Endodermal cell (in vitro differentiated cells): ENCODE results near the gene ZBTB22. TPM values are rescaled to one million over a fixed set of nuclear protein-coding genes. Genes with fewer than 3 reads are reported as not detected.
A peak's percentile ranks its signal among the peaks of the same experiment; 100 is the strongest.
"Not testable (repeated sequence)": the region's sequence is repeated elsewhere in the genome, so short reads cannot be mapped to it uniquely, and the experiment has no call there.

ENCODE experiments used
- DNase-seq: peaks from one replicate; pipeline ENCODE4 v3.0.0-alpha.2; 2017
- H3K27ac ChIP-seq: 2 replicates; pipeline ENCODE4 v1.5.1; 2013; ENCODE audit warnings: mild to moderate bottlenecking, low read depth, low read length, moderate library complexity
- H3K27me3 ChIP-seq: 2 replicates; pipeline ENCODE4 v1.6.1; 2013; ENCODE audit warnings: mild to moderate bottlenecking, low read length, moderate library complexity; ENCODE audit not compliant: insufficient read depth, control insufficient read depth, poor library complexity, severe bottlenecking
- H3K36me3 ChIP-seq: 2 replicates; pipeline ENCODE4 v1.7.0; 2013; ENCODE audit warnings: mild to moderate bottlenecking, low read length, moderate library complexity; ENCODE audit not compliant: control insufficient read depth, insufficient read depth
- H3K4me1 ChIP-seq: one replicate; pipeline ENCODE4 v1.7.0; 2013; ENCODE audit warnings: low read length; ENCODE audit not compliant: control insufficient read depth, insufficient read depth
- H3K4me3 ChIP-seq: 2 replicates; pipeline ENCODE4 v1.5.1; 2013; ENCODE audit warnings: mild to moderate bottlenecking, low read length, moderate library complexity
- H3K9ac ChIP-seq: 2 replicates; pipeline ENCODE4 v1.6.1; 2013; ENCODE audit warnings: mild to moderate bottlenecking, low read length, moderate library complexity; ENCODE audit not compliant: poor library complexity, severe bottlenecking; ENCODE audit errors: extremely low read depth
- H3K9me3 ChIP-seq: 2 replicates; pipeline ENCODE4 v1.6.1; 2013; ENCODE audit warnings: mild to moderate bottlenecking, low read length, moderate library complexity; ENCODE audit not compliant: control insufficient read depth
- H3K27ac Mint-ChIP-seq: 2 replicates; pipeline ENCODE4 v1.8.0; 2020; ENCODE audit warnings: mixed read lengths
- H3K27me3 Mint-ChIP-seq: 2 replicates; pipeline ENCODE4 v1.8.0; 2021; ENCODE audit warnings: mild to moderate bottlenecking, mixed read lengths; ENCODE audit not compliant: insufficient read depth
- H3K36me3 Mint-ChIP-seq: 2 replicates; pipeline ENCODE4 v1.8.0; 2020; ENCODE audit warnings: low read depth, mixed read lengths
- H3K4me1 Mint-ChIP-seq: 2 replicates; pipeline ENCODE4 v1.8.0; 2020; ENCODE audit warnings: mixed read lengths
- H3K4me3 Mint-ChIP-seq: 2 replicates; pipeline ENCODE4 v1.8.0; 2020; ENCODE audit warnings: mild to moderate bottlenecking, moderate library complexity, mixed read lengths
- H3K9me3 Mint-ChIP-seq: 2 replicates; pipeline ENCODE4 v1.8.0; 2020; ENCODE audit warnings: mild to moderate bottlenecking, mixed read lengths
- CTCF ChIP-seq: fragments of 200-600 bp; sonication (generic); conservative IDR thresholded peaks from 2 replicates; pipeline ENCODE4 v1.5.0; 2021; ENCODE audit warnings: antibody characterized with exemption, mild to moderate bottlenecking
- WGBS, 2 experiments: methylation state at CpG; one replicate each; pipeline versions ENCODE4 v1.1.5 to v1.1.7; 2013; ENCODE audit warnings: missing lambda C conversion rate in 2 of 2, mixed read lengths in 1 of 2; ENCODE audit not compliant: insufficient coverage in 1 of 2, insufficient read length in 1 of 2; 5-methylcytosine and 5-hydroxymethylcytosine counted together
- total RNA-seq, 2 donors: library from RNA; stranded (reverse); fragmentation: NEBNext Ultra II Directional in 1 of 2; extraction: Animal tissue kit (Norgen Biotek cat#: 25700) in 1 of 2; gene quantifications; 2 replicates in 1 of 2; 3 replicates in 1 of 2; pipeline ENCODE4 v1.2.1, GENCODE V29; 2021

The ZBTB22 gene
- total RNA-seq, 2 donors from 2014 or later, result 15.2 to 19.8 TPM

GRCh38 chr6:33365206-33365971, 47.8 kb upstream of the ZBTB22 start:
- peak; percentile 69 for DNase-seq
- not testable (repeated sequence) for H3K27ac ChIP-seq, H3K9me3 ChIP-seq, H3K4me1 ChIP-seq, H3K27me3 Mint-ChIP-seq, H3K9ac ChIP-seq, H3K27me3 ChIP-seq, H3K27ac Mint-ChIP-seq, H3K36me3 Mint-ChIP-seq, H3K4me3 ChIP-seq, H3K4me3 Mint-ChIP-seq, H3K9me3 Mint-ChIP-seq, H3K36me3 ChIP-seq
- 65 to 84% methylated on average over 3 to 10 of the region's 10 CpGs for WGBS, 2 experiments
- H3K4me1 Mint-ChIP-seq, result peaks cover 19% of the 10 kb centered on the region
- TF ChIP-seq CTCF, result peak; percentile 62

GRCh38 chr6:33364475-33365205, 47.1 kb upstream of the ZBTB22 start:
- WGBS, 2 experiments, result 40 to 60% methylated on average over 1 to 7 of the region's 8 CpGs
- H3K4me3 Mint-ChIP-seq, result not testable (repeated sequence)

GRCh38 chr6:33363486-33363885, 45.9 kb upstream of the ZBTB22 start:
- H3K4me3 Mint-ChIP-seq, H3K36me3 ChIP-seq, H3K27ac ChIP-seq, DNase-seq, H3K9ac ChIP-seq, H3K27me3 ChIP-seq, H3K27ac Mint-ChIP-seq, H3K9me3 Mint-ChIP-seq, H3K27me3 Mint-ChIP-seq, H3K4me3 ChIP-seq, H3K36me3 Mint-ChIP-seq, H3K9me3 ChIP-seq: not testable (repeated sequence)
- H3K4me1 ChIP-seq, result peaks cover 14% of the 10 kb centered on the region
- 89 to 96% methylated on average over 6 to 12 of the region's 12 CpGs for WGBS, 2 experiments
- H3K4me1 Mint-ChIP-seq, result peaks cover 31% of the 10 kb centered on the region

More at GRCh38 chr6:33364475-33365205, 47.1 kb upstream of the ZBTB22 start:
- not testable (repeated sequence) for H3K27me3 Mint-ChIP-seq, H3K36me3 Mint-ChIP-seq, H3K9ac ChIP-seq, H3K9me3 ChIP-seq, H3K27me3 ChIP-seq, H3K4me3 ChIP-seq, H3K9me3 Mint-ChIP-seq, H3K36me3 ChIP-seq, H3K27ac ChIP-seq
- H3K27ac Mint-ChIP-seq, result peak overlapping the region; percentile 32
- peaks cover 14% of the 10 kb centered on the region for H3K4me1 ChIP-seq
- DNase-seq, result peak; percentile 80
- H3K4me1 Mint-ChIP-seq, result peaks cover 25% of the 10 kb centered on the region

GRCh38 chr6:33359331-33359730, 41.8 kb upstream of the ZBTB22 start:
- no peak for DNase-seq
- Mint-ChIP-seq H3K27ac (no peak overlapping the region), H3K4me1 (peaks cover 47% of the 10 kb centered on the region), H3K27me3 (peaks cover 7% of the 10 kb centered on the region), H3K4me3 (no peak overlapping the region), H3K36me3 (no peaks in the 10 kb centered on the region), H3K9me3 (no peaks in the 10 kb centered on the region)
- no peak overlapping the region for H3K4me3 ChIP-seq
- H3K27ac ChIP-seq, result no peak overlapping the region
- no peaks in the 10 kb centered on the region for H3K36me3 ChIP-seq
- H3K27me3 ChIP-seq, result no peaks in the 10 kb centered on the region
- no peaks in the 10 kb centered on the region for H3K9me3 ChIP-seq
- no peak overlapping the region for H3K9ac ChIP-seq
- no peak for TF ChIP-seq CTCF
- peaks cover 14% of the 10 kb centered on the region for H3K4me1 ChIP-seq

GRCh38 chr6:33357160-33357871, 39.8 kb upstream of the ZBTB22 start:
- H3K4me1 Mint-ChIP-seq, result peaks cover 41% of the 10 kb centered on the region
- 80 to 92% methylated on average over 2 to 11 of the region's 13 CpGs for WGBS, 2 experiments

More at GRCh38 chr6:33357160-33357871, 39.8 kb upstream of the ZBTB22 start:
- H3K27ac ChIP-seq, DNase-seq, H3K36me3 ChIP-seq, H3K4me3 Mint-ChIP-seq, H3K9me3 Mint-ChIP-seq, H3K9ac ChIP-seq, H3K36me3 Mint-ChIP-seq, H3K27me3 ChIP-seq, H3K4me3 ChIP-seq, H3K9me3 ChIP-seq: not testable (repeated sequence)
- H3K4me1 ChIP-seq, result peaks cover 14% of the 10 kb centered on the region
- H3K27ac Mint-ChIP-seq, result peak overlapping the region; percentile 88
- H3K27me3 Mint-ChIP-seq, result peaks cover 12% of the 10 kb centered on the region
